ENCODE measurements around the gene NARS2.
"Not testable (repeated sequence)": the region's sequence is repeated elsewhere in the genome, so short reads cannot be mapped to it uniquely, and the experiment has no call there.

NARS2 gene

GRCh38 chr11:78465169-78465942 lies 109.3 kb downstream of the NARS2 start:
- TF ChIP-seq, protein P1, sequence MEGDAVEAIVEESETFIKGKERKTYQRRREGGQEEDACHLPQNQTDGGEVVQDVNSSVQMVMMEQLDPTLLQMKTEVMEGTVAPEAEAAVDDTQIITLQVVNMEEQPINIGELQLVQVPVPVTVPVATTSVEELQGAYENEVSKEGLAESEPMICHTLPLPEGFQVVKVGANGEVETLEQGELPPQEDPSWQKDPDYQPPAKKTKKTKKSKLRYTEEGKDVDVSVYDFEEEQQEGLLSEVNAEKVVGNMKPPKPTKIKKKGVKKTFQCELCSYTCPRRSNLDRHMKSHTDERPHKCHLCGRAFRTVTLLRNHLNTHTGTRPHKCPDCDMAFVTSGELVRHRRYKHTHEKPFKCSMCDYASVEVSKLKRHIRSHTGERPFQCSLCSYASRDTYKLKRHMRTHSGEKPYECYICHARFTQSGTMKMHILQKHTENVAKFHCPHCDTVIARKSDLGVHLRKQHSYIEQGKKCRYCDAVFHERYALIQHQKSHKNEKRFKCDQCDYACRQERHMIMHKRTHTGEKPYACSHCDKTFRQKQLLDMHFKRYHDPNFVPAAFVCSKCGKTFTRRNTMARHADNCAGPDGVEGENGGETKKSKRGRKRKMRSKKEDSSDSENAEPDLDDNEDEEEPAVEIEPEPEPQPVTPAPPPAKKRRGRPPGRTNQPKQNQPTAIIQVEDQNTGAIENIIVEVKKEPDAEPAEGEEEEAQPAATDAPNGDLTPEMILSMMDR (conservative IDR thresholded peaks at IDR 0.05; ENCODE audit: control insufficient read depth, insufficient read depth, low read depth, low read length) = no peak
- no peak overlapping the region for H3K4me3 ChIP-seq (ENCODE audit: control insufficient read depth, low read depth, low read length)
- no peak for DNase-seq (ENCODE audit: low read depth)

DNA sequence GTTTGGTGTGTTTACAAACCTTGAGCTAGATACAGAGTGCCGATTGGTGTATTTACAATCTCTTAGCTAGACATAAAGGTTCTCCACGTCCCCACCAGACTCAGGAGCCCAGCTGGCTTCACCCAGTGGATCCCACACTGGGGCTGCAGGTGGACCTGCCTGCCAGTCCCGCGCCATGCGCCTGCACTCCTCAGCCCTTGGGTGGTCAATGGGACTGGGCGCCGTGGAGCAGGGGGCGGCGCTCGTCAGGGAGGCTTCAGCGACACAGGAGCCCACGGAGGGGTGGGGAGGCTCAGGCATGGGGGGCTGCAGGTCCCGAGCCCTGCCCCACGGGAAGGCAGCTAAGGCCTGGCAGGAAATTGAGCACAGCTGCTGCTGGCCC lies 109.9 kb downstream of the NARS2 start:
- DNase-seq (ENCODE audit: low read depth); H3K4me3 ChIP-seq (ENCODE audit: control insufficient read depth, low read depth, low read length): not testable (repeated sequence)

DNA sequence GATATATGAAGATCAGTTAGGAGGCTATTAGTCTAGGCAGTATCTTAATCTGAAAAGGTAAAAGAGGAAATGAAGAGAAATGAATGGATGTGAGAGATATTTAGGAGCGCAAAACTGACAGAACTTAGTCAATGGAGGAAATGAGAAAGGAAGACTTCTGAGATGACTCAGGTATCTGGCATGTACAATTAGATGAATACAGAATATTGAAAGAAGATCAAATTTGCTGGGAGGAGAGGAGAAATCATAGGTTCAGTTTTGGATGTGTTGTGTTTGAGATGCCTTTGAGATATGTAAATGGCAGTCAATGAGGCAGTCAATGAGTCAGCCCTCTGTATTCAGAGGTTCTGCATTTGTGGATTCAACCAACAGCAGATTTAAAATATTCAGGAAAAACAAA lies 114.2 kb downstream of the NARS2 start:
- TF ChIP-seq, protein P1 (conservative IDR thresholded peaks at IDR 0.05; ENCODE audit: control insufficient read depth, insufficient read depth, low read depth, low read length) = no peak
- peak; percentile 37 for DNase-seq (ENCODE audit: low read depth)
- H3K4me3 ChIP-seq (ENCODE audit: control insufficient read depth, low read depth, low read length) = no peak overlapping the region

DNA sequence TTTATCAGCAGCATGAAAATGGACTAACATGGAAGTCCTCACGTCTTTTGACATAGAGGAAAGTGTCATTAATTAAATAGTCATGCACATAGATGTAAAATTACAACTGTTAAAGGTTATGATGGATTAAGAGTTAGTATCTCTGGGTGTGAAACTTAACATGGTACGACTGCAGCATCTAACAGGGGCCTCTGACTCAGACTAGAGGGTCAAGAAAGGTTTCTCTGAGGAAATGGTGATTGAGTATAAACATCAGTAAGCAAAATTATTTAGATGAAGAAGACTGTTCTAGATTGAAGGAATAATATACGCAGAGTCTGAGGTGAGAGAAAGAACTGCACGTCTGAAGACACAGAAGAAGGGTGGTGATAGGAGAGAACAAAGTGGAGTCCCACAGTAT lies 114.9 kb downstream of the NARS2 start:
- H3K4me3 ChIP-seq (ENCODE audit: control insufficient read depth, low read depth, low read length) = no peak overlapping the region
- TF ChIP-seq, protein P1 (conservative IDR thresholded peaks at IDR 0.05; ENCODE audit: control insufficient read depth, insufficient read depth, low read depth, low read length) = no peak
- no peak for DNase-seq (ENCODE audit: low read depth)

GRCh38 chr11:78457448-78457847 lies 117.2 kb downstream of the NARS2 start:
- no peak overlapping the region for H3K4me3 ChIP-seq (ENCODE audit: control insufficient read depth, low read depth, low read length)
- DNase-seq (ENCODE audit: low read depth) = no peak
- TF ChIP-seq, protein P1 (conservative IDR thresholded peaks at IDR 0.05; ENCODE audit: control insufficient read depth, insufficient read depth, low read depth, low read length) = no peak

GRCh38 chr11:78453140-78453935 lies 121.3 kb downstream of the NARS2 start:
- TF ChIP-seq, protein P1 (conservative IDR thresholded peaks at IDR 0.05; ENCODE audit: control insufficient read depth, insufficient read depth, low read depth, low read length) = no peak
- peak; percentile 17 for DNase-seq (ENCODE audit: low read depth)
- no peak overlapping the region for H3K4me3 ChIP-seq (ENCODE audit: control insufficient read depth, low read depth, low read length)

Measured in fibroblast of mammary gland (primary cell).